Breast epithelium (tissue), 3 donors: ENCODE data around the gene A4GALT.

Experiments used
- POLR2A ChIP-seq: fragments of 450-650 bp; IDR thresholded peaks from one replicate; pipeline ENCODE4 v1.6.1; 2016; ENCODE audit warnings: antibody characterized with exemption, mild to moderate bottlenecking, moderate library complexity
- POLR2AphosphoS5 ChIP-seq, 3 donors: sonication (generic); formaldehyde crosslinking; IDR thresholded peaks; one replicate each; pipeline ENCODE4 v1.6.1; 2017; ENCODE audit warnings: antibody characterized with exemption in 3 of 3
- TF ChIP-seq, protein P1 (sequence below), 3 donors: fragments of 450-650 bp; IDR thresholded peaks; one replicate each; pipeline ENCODE4 v1.5.1; 2016 to 2017; ENCODE audit warnings: antibody characterized with exemption in 3 of 3, mild to moderate bottlenecking in 3 of 3, moderate library complexity in 3 of 3

- TF ChIP-seq, protein P1, sequence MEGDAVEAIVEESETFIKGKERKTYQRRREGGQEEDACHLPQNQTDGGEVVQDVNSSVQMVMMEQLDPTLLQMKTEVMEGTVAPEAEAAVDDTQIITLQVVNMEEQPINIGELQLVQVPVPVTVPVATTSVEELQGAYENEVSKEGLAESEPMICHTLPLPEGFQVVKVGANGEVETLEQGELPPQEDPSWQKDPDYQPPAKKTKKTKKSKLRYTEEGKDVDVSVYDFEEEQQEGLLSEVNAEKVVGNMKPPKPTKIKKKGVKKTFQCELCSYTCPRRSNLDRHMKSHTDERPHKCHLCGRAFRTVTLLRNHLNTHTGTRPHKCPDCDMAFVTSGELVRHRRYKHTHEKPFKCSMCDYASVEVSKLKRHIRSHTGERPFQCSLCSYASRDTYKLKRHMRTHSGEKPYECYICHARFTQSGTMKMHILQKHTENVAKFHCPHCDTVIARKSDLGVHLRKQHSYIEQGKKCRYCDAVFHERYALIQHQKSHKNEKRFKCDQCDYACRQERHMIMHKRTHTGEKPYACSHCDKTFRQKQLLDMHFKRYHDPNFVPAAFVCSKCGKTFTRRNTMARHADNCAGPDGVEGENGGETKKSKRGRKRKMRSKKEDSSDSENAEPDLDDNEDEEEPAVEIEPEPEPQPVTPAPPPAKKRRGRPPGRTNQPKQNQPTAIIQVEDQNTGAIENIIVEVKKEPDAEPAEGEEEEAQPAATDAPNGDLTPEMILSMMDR (IDR thresholded peaks at IDR 0.05), result no peak
- TF ChIP-seq POLR2A, result no peak
- TF ChIP-seq POLR2AphosphoS5 (IDR thresholded peaks at IDR 0.05), result no peak
Measured at GRCh38 chr22:42716649-42717127, 4.0 kb downstream of the A4GALT start.
